GM18517 (cell line): ENCODE results near the gene DTYMK.

ENCODE experiments used
- ATAC-seq: cut with Tn5 transposase; IDR thresholded peaks from one replicate; pipeline ENCODE4 v1.9.1; 2021; ENCODE audit warnings: mild to moderate bottlenecking, moderate library complexity; ENCODE audit not compliant: unreplicated experiment

Gene DTYMK

DNA sequence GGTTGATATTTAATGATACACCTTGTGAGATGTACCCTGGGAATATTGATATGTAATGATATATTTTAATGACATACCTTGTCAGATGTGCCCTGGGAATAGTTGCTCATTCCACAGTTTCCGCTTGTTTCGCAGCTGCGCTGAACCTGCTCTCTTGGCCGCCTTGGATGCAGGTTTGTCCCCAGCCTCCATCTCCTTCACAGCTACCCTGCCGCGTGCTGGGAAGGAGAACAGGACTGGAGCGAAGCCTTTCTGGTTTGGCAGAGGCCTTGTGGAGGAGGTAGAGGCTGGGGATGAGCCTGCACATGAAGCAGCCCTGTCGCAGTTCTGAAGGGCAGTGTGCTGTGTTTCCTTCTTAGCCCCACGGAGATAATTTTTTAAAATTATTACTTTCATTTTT, 34.5 kb downstream of the DTYMK start:
- no peak for ATAC-seq

GRCh38 chr2:241649927-241650326, 36.7 kb downstream of the DTYMK start:
- no peak for ATAC-seq

DNA sequence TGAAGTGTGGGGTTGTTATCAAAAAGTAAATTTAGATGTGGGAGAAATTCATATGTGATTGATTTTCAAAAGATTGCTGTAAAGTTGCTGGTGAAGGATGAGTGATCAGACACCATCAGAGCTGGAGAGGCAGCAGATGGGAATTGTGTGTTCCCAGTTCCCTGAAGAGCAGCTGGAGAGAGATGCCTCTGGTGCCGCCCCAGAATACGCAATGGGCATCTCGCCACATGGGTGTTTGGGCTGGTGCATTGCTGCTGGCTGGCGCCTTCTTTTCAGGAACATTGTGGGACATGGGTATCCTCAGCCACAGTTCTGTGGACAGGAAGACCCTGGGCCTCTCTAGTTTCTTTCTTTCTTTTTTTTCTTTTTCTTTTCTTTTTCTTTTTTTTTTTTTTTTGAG, 37.2 kb downstream of the DTYMK start:
- ATAC-seq, result no peak

DNA sequence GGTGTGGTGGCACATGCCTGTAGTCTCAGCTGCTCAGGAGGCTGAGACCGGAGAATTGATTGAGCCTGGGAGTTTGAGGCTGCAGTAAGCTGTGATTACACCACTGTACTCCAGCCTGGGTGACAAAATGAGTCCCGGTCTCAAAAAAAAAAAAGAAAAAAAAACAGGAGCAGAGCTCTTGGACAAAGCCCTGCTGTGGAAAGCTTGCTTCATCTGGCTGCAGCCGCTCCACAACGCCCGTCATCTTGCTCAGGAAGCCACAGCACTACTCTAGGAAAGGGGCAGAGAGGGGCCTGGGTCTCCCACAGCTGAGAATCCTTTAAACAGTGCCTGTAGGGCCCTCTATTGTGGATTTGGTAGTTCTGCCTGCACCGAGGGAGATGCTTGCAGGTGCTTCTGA, 38.2 kb downstream of the DTYMK start:
- ATAC-seq, result no peak

- ATAC-seq, result no peak
These were observed 40.5 kb downstream of the DTYMK start for GRCh38 chr2:241645915-241646645.

DNA sequence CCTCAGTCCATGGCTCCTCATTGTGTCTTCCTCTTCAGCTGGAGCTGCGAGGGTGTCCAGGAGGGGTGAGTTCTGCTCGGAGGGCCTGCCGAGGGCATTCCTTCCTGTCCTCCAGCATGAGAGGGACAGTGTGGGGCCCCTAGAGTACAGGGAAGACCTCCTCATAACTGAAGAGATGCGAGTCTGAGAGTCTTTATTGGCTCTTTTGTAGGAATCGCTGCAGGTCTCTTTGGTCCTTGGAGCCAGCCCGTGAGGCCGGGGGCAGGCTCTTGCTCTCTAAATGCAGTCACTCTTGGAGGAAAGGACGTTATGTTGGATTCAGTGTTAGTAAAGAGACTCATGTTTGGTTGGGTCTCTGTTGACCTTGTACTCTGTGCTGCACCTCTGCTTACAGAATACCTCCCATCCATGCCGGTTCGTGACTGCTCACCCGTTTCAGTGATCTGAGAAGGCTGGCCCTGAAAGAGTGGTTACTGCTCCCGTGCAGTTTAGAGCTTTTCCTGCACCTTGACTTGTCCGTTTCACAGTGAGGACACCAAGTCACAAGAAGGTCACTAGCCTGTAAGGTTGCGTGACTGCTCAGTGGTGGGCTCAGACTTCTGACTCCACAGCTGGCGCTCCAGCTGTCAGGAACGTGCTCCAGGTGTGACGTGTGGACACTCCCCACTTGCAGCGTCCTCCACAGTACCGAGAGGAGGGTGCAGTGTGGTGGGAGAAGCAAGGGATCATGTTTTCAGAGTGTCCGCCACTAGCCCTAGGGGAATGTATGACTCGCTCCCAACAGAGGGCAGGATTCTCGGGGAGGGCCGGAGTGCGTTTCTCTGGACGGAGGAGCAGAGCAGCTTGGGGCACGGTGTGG, 41.3 kb downstream of the DTYMK start:
- no peak for ATAC-seq

GRCh38 chr2:241641631-241642030, 45.0 kb downstream of the DTYMK start:
- ATAC-seq, result no peak

- no peak for ATAC-seq
These were observed 46.3 kb downstream of the DTYMK start for GRCh38 chr2:241640165-241640795.

DNA sequence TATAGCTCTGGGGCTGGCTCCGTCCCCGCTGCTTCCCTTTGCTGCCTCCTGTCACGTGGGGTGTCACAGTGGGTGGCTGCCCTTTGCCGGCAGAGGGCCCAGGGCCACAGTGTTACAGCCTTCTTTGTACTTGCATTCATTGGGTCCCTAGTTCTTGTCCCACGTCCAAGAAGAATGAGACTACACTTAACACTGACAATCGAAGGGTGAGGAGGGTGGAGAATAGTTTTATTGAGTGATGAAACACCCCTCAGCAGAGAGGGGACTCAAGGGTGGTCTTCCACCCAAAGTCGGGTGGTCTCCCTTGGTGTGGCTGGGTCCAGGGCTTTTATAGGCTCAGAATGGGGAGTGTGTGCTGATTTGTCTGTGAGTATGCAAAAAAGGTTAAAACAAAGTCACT, 47.2 kb downstream of the DTYMK start:
- ATAC-seq, result no peak

DNA sequence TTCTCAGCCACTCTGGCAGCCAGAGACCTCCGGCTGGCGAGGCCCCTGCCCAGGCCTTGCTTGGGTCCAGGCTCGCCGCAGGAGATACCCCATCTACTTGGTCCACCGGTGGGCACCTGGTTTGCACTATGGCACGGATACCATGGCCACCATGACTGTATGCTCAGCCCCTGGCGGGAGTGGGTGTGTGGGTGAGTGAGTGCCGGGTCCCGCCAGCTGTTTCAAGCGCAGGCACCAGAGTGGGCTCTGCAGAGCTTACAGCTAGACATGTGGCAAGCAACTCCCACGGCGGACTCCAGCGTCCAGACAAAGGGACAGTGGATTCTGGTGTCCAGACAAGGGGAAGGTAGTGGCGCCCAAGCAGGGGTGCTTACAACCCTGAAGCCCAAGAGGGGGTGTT, 47.7 kb downstream of the DTYMK start:
- no peak for ATAC-seq

DNA sequence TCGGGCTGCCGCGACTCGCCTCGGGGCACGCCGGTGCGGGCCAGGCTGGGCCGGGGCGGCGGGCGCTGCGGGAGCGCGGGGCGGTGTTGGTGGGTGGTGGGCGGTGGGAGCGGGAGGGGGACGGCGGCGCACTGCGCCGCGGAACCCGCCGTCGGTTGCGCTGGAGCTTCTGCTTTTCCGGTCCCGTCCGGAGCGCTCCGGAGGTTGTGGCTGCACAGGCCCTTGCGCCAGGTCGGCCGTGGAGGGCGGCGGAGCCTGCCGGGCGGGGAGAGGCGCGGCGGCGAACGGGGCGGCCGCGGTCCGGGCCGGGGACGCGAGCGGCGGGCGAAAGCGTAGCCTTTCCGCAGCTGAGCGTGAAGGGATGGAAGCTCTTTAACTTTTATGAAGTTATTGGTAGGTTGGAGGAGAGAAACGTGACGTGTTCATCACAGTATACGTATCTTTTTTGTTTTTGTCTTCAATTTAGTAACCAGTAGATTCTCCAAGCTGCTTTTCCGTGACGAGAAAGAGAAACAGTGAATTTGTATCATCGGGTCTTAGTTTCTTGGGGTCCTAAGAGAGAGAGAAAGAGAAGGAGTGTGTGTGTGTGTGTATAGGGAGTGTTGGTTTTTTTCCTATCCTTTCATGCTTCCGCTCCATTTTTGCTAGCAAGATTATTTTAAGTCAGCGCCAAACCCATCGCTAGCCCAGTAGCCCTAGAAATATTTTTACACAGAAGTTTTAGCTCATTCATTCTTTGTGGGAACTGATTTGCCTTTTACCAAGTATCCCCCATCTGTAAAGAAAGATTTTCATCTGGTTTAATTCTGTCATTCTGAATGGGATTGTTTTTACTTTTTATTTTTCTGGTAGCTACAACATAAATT, 48.6 kb downstream of the DTYMK start:
- ATAC-seq, result peak; percentile 16

- ATAC-seq, result peak; percentile 68
These were observed 49.4 kb downstream of the DTYMK start, which contains the start of the genes ATG4B and THAP4 for GRCh38 chr2:241637018-241637794. TSS of gene ATG4B (plus strand) at chr2:241637693. CDS start at chr2:241637715, 22 bp downstream. TSS of gene THAP4 (minus strand) at chr2:241637158. CDS start at chr2:241637017, 141 bp downstream.

DNA sequence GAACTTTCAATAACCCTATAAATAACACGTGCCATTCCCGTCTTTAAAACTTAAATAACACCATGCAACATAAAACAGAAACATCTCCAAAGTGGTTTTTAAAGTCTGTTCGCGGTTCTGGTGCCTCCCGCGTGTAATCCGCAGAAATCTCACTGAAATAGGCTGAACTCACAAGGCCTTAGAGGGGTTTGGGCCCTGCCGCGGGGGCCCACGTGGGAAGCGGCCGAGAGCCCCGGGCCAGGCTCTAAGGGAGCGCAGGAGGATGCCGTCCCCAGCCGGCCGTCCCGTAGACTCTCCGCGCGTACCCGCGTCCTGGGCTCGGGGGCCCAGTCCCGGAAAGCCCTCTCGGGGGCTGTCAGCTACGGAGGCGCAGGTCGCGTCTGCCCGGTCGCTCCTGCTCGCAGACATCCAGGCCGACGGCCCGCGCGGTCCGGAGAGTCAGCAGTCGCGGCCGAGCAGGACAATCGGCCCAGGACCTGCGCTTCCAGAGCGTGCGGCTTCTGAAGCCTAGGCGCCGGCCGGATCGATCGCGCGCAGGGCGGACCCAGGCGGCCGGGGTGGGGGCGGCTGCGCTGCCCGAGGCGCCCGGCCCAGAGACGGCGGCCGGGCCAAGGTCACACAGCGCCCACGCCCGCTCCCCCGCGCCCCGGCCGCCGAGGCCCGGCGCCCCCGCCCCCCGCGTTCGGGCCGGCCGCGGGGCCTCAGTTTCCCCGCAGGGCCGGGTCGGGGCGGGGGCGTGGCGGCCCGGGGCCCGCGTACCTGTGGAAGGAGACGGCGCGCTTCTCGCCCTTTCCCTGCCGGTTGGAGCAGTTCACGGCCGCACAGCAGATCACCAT, 50.2 kb downstream of the DTYMK start:
- ATAC-seq, result peak; percentile 28

DNA sequence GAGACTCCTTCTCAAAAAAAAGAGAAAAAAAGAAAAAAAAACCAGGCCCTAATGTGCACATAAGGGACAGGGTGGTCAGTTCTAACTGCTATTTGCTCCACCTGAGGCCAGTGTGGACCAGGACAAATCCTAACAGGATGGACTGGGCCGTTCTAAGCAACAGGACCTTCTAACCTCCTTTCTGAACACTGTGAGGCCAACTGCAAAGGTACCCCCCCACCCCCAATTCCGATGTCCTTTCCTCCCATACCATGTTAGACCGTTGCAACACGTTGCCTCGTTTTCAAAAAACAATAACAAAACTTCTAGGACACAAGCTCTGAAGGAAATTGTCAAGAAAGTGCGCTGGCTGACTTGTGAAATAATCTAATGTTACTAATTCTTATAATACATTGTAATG, 50.9 kb downstream of the DTYMK start:
- ATAC-seq, result no peak

DNA sequence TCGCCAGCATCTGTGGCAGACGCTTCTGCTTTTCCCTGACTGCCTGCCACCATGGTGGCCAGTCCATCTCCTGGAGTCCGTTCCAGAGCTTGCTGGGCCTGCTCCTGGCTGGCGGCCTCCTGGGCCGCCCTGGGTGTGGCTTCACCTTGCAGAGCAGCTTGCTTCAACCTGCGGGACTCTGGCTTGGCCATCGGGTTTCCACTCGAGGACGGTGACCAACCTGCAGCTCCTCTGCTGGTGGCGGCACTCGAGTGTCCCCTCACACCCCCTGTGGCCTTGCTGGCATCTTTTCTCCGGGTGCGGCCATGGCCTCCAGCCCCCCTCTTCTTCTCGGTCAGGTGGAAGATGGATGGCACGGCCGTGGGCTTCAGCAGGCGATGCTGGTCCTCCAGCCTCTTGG, 53.1 kb downstream of the DTYMK start:
- no peak for ATAC-seq

- ATAC-seq, result no peak
These were observed 53.9 kb downstream of the DTYMK start for GRCh38 chr2:241632478-241633325.

DNA sequence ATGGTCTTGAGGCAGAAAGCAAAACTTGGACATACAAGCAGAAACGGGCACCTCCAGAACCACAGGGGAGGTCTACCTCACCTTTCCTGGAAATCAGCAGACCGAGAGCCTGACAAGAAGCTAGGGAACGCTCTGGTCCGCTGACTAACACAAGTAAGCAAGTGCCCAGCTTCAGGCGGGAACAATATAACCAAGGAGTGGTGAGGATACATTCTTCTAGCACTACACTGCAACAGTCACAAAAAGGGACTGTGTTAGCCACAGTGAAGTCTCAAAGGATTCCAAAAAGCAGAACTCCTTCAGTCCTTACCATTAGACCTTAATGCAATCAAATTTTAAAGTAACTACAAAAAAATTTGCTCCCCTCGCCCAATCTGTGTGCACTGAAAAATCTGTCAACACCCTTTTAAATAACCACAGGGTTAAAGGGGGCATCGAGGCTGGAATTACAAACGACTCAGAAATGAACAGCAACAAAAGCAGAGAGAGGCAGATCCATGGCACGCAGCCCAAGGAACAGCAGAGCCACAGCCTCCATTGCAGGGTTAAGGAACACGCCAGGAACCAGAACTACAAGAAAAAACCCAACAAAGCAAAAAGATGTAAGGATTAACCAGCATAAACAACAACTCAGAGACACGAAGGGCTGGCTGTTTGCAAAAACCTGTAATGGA, 56.7 kb downstream of the DTYMK start:
- ATAC-seq, result no peak

GRCh38 chr2:241627675-241628074, 58.9 kb downstream of the DTYMK start:
- ATAC-seq, result no peak
